ENCODE measurements around the gene DNAJC19.
"Not testable (repeated sequence)": the region's sequence is repeated elsewhere in the genome, so short reads cannot be mapped to it uniquely, and the experiment has no call there.

Gene DNAJC19

DNA sequence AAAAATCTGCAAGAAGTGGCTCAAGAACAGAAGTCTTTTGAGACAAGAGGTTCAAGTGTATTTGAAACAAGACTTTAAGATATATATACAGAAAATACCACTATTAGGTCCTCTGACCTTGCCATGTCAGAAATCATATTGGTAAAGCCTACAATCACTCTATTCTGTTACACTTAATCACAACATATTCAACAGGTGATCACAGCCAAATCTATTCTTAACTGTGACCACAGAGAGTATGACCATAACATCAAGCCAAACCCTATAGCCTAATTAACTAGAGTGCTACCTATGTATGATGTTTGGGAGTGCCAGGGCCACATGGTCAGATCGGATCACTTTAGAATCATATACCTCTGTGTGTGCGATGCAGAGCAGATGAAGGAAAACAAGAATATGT is 2.2 kb downstream of the DNAJC19 start:
- peaks cover 20% of the 10 kb centered on the region for H3K36me3 ChIP-seq (ENCODE audit: insufficient read depth, low read length)
- H3K27me3 ChIP-seq (ENCODE audit: control insufficient read depth, insufficient read depth, low read length): no peaks in the 10 kb centered on the region

DNA sequence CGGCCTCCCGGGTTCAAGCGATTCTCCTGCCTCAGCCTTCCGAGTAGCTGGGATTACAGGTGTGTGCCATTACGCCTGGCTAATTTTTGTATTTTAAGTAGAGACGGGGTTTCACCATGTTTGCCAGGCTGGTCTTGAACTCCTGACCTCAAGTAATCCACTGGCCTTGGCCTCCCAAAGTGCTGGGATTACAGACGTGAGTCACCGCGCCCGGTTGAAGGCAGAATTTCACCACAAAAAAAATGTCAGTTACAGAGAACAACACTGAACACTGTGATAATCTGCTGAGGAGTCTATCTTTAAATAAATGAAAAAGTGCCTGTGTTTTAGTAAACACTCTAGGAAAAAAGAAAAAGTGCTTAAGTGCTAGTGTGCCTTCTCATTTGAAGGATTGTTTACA is 3.2 kb downstream of the DNAJC19 start:
- peaks cover 21% of the 10 kb centered on the region for H3K36me3 ChIP-seq (ENCODE audit: insufficient read depth, low read length)
- H3K4me3 ChIP-seq (ENCODE audit: low read length); H3K9ac ChIP-seq (ENCODE audit: low read depth, low read length); H3K9me3 ChIP-seq (replicated peaks; ENCODE audit: low read length); H3K27me3 ChIP-seq (ENCODE audit: control insufficient read depth, insufficient read depth, low read length); H3K4me2 ChIP-seq (ENCODE audit: low read length); H3K4me1 ChIP-seq (ENCODE audit: control insufficient read depth, insufficient read depth, low read length): not testable (repeated sequence)

More for the DNA sequence above, 2.2 kb downstream of the DNAJC19 start:
- no peak overlapping the region for H3K4me3 ChIP-seq (ENCODE audit: low read length)
- no peak overlapping the region for H3K4me2 ChIP-seq (ENCODE audit: low read length)
- H3K9ac ChIP-seq (ENCODE audit: low read depth, low read length): no peak overlapping the region
- H3K4me1 ChIP-seq (ENCODE audit: control insufficient read depth, insufficient read depth, low read length): peaks cover 3% of the 10 kb centered on the region
- H3K9me3 ChIP-seq (replicated peaks; ENCODE audit: low read length): no peaks in the 10 kb centered on the region

DNA sequence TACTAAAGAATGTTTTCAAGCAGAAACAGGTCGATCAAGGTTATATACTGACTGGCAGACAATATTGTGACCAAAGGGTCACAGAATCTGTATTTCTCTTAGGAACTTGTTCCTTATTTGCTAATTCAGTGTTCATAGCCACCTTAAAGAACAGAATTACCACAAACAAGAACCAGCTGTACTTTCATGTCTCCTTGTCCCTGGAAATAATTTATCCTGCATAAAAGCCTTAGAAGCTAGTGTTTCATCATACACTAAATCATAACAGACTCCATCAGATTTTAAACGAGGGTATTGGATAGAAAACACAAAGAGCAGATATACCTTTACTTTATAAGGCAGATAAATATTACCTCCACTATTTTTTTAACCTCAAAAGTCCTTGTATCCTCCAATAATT is 6.4 kb downstream of the DNAJC19 start:
- Histone ChIP-seq H3K36me3 (ENCODE audit: insufficient read depth, low read length) (peaks cover 34% of the 10 kb centered on the region), H3K4me1 (ENCODE audit: control insufficient read depth, insufficient read depth, low read length) (peaks cover 5% of the 10 kb centered on the region), H3K4me3 (ENCODE audit: low read length) (no peak overlapping the region), H3K9me3 (replicated peaks; ENCODE audit: low read length) (no peaks in the 10 kb centered on the region), H3K27me3 (ENCODE audit: control insufficient read depth, insufficient read depth, low read length) (no peaks in the 10 kb centered on the region), H3K4me2 (ENCODE audit: low read length) (no peak overlapping the region), H3K9ac (ENCODE audit: low read depth, low read length) (no peak overlapping the region)

DNA sequence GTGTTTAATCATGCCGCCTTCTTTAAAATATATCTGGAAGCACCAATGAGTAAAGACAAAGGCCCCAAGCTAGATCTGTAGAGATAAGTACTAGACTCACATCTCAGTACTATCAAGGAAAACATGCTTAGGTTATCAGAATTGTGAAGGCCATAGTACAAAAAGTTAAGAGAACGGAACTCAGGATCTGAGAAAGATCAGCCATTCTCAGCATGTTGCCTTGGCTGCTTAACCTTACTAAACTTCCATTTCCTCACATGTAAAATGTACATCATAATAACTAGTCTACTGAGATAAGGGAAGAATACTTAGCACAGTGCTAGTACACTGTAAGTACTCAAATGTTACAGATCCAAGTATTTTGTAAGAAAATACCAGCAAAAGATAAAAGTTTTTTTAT is 7.6 kb downstream of the DNAJC19 start:
- Histone ChIP-seq H3K9ac (ENCODE audit: low read depth, low read length) (no peak overlapping the region), H3K27me3 (ENCODE audit: control insufficient read depth, insufficient read depth, low read length) (no peaks in the 10 kb centered on the region), H3K4me1 (ENCODE audit: control insufficient read depth, insufficient read depth, low read length) (peaks cover 5% of the 10 kb centered on the region), H3K4me3 (ENCODE audit: low read length) (no peak overlapping the region), H3K4me2 (ENCODE audit: low read length) (no peak overlapping the region), H3K9me3 (replicated peaks; ENCODE audit: low read length) (no peaks in the 10 kb centered on the region), H3K36me3 (ENCODE audit: insufficient read depth, low read length) (peaks cover 43% of the 10 kb centered on the region)

DNA sequence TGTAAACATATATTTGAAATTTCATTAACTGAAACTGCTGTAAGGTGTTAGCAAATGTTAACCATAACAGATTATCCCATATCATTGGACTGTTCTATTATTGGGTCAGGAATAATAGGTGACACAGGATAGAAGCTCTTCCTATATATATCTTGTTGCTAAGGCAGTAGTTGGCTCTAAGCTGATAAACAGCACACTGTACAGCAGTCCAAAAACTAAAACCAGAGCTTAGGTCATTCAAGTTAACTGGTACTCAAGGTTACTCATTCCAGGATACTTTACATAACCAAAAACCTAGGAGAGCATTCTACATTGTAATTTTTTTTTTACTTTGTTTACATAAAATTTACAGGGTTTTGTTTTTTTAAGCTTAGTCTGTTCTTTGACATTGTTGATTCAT is 8.9 kb downstream of the DNAJC19 start:
- Histone ChIP-seq H3K4me1 (ENCODE audit: control insufficient read depth, insufficient read depth, low read length) (peaks cover 5% of the 10 kb centered on the region), H3K9me3 (replicated peaks; ENCODE audit: low read length) (no peaks in the 10 kb centered on the region), H3K4me2 (ENCODE audit: low read length) (no peak overlapping the region), H3K4me3 (ENCODE audit: low read length) (no peak overlapping the region), H3K36me3 (ENCODE audit: insufficient read depth, low read length) (peaks cover 49% of the 10 kb centered on the region), H3K9ac (ENCODE audit: low read depth, low read length) (no peak overlapping the region), H3K27me3 (ENCODE audit: control insufficient read depth, insufficient read depth, low read length) (no peaks in the 10 kb centered on the region)

DNA sequence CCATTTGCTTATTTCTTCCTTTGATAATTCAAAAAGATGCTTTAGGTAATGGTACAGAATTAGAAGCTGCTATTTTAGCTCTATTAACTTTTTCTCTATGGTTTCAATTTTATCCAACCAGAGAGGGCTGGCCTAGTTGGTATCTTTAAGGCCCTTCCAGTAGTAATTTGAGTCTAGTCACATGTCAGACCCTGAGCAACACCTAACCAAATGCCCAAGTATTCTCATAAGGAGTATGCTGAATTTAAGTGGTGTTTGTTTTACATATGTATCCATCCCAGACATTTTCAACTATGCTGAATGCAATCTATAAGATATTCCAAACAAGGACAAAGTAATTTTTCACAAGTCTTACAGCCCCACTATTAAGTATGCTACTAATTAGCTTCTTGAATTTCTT is 9.6 kb downstream of the DNAJC19 start:
- Histone ChIP-seq H3K4me1 (ENCODE audit: control insufficient read depth, insufficient read depth, low read length) (peaks cover 5% of the 10 kb centered on the region), H3K27me3 (ENCODE audit: control insufficient read depth, insufficient read depth, low read length) (no peaks in the 10 kb centered on the region), H3K9ac (ENCODE audit: low read depth, low read length) (no peak overlapping the region), H3K9me3 (replicated peaks; ENCODE audit: low read length) (no peaks in the 10 kb centered on the region), H3K4me3 (ENCODE audit: low read length) (no peak overlapping the region), H3K36me3 (ENCODE audit: insufficient read depth, low read length) (peaks cover 48% of the 10 kb centered on the region), H3K4me2 (ENCODE audit: low read length) (no peak overlapping the region)

DNA sequence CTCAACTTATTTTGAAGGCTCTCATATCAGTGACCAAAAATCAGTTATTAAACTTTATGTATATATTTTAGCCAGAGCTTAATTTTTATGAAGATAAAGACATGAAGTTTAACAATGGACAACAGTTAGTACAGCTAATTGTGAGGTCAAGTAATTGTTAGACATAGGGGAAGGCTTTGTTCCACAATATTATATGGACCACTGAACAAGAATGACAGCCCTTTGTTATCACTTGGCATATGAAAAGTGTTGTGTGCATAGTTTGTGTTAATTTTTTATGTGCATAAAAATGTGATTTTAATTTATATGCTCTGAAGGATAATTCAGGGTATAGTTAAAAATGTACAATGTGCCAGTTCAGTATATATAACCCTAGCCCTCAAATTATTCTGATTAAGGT is 12.0 kb downstream of the DNAJC19 start:
- Histone ChIP-seq H3K4me1 (ENCODE audit: control insufficient read depth, insufficient read depth, low read length) (peaks cover 5% of the 10 kb centered on the region), H3K9ac (ENCODE audit: low read depth, low read length) (no peak overlapping the region), H3K4me3 (ENCODE audit: low read length) (no peak overlapping the region), H3K27me3 (ENCODE audit: control insufficient read depth, insufficient read depth, low read length) (no peaks in the 10 kb centered on the region), H3K9me3 (replicated peaks; ENCODE audit: low read length) (no peaks in the 10 kb centered on the region), H3K4me2 (ENCODE audit: low read length) (no peak overlapping the region), H3K36me3 (ENCODE audit: insufficient read depth, low read length) (peaks cover 39% of the 10 kb centered on the region)

DNA sequence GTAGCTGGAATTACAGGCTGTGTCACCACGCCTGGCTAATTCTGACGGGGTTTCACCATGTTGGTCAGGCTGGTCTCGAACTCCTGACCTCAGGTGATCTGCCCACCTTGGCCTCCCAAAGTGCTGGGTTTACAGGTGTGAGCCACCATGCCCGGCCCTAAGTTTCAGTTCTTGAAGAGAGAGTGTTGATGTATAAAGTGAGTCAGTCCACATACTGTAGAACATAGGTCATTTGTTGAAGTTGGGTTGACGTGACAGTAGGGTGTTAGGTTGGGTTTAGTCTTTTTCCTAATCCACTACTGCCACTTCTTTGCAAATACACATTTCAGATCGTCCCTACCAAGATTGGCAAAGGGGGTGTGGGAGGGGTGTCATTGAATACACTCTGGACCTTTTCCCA is 15.2 kb downstream of the DNAJC19 start:
- peaks cover 55% of the 10 kb centered on the region for H3K36me3 ChIP-seq (ENCODE audit: insufficient read depth, low read length)

DNA sequence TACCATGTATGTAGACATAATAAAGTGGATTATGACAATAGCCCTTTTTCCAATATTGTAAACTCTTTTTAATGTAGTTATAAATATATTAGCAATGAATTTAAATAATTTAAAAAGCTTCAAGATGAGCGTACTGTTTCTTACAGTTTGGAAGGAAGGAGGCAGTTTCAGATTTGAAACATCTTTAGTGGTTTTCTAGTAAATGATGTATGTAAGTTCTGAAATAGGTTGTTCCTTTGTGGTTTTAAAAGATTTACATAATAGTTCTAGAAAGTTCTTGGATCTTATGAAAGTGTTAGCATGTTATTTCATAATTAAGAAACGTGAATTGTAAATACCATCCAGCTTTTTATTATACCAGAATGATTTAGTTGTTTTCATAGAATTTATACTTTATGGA is 16.0 kb downstream of the DNAJC19 start:
- H3K9ac ChIP-seq (ENCODE audit: low read depth, low read length): no peak overlapping the region
- no peak overlapping the region for H3K4me2 ChIP-seq (ENCODE audit: low read length)
- H3K4me3 ChIP-seq (ENCODE audit: low read length): no peak overlapping the region
- no peaks in the 10 kb centered on the region for H3K9me3 ChIP-seq (replicated peaks; ENCODE audit: low read length)
- H3K36me3 ChIP-seq (ENCODE audit: insufficient read depth, low read length): peaks cover 52% of the 10 kb centered on the region
- H3K27me3 ChIP-seq (ENCODE audit: control insufficient read depth, insufficient read depth, low read length): no peaks in the 10 kb centered on the region
- H3K4me1 ChIP-seq (ENCODE audit: control insufficient read depth, insufficient read depth, low read length): no peaks in the 10 kb centered on the region

More for the DNA sequence above, 15.2 kb downstream of the DNAJC19 start:
- no peak overlapping the region for H3K4me3 ChIP-seq (ENCODE audit: low read length)
- H3K4me1 ChIP-seq (ENCODE audit: control insufficient read depth, insufficient read depth, low read length): no peaks in the 10 kb centered on the region
- no peaks in the 10 kb centered on the region for H3K27me3 ChIP-seq (ENCODE audit: control insufficient read depth, insufficient read depth, low read length)
- H3K9me3 ChIP-seq (replicated peaks; ENCODE audit: low read length): no peaks in the 10 kb centered on the region
- H3K9ac ChIP-seq (ENCODE audit: low read depth, low read length): no peak overlapping the region
- no peak overlapping the region for H3K4me2 ChIP-seq (ENCODE audit: low read length)

DNA sequence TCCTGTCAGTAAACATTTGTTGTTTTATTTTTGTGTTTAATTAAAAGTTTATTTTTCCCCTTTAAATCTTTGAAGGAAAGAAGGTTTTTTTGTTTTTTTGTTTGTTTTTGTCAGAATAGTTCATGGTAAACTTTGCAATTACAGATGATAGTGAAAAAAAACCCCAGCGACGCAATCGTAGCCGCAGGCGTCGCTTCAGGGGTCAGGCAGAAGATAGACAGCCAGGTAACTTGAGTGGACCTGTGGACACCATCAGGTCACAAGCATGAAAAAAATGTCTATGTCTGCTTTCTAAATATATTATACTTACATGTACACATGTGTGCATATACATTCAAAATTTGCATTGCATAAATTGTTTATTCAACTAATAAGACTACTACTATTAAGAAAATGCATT is 18.6 kb downstream of the DNAJC19 start:
- Histone ChIP-seq H3K4me1 (ENCODE audit: control insufficient read depth, insufficient read depth, low read length) (no peaks in the 10 kb centered on the region), H3K4me3 (ENCODE audit: low read length) (no peak overlapping the region), H3K27me3 (ENCODE audit: control insufficient read depth, insufficient read depth, low read length) (no peaks in the 10 kb centered on the region), H3K4me2 (ENCODE audit: low read length) (no peak overlapping the region), H3K9me3 (replicated peaks; ENCODE audit: low read length) (no peaks in the 10 kb centered on the region), H3K9ac (ENCODE audit: low read depth, low read length) (no peak overlapping the region), H3K36me3 (ENCODE audit: insufficient read depth, low read length) (peaks cover 49% of the 10 kb centered on the region)

DNA sequence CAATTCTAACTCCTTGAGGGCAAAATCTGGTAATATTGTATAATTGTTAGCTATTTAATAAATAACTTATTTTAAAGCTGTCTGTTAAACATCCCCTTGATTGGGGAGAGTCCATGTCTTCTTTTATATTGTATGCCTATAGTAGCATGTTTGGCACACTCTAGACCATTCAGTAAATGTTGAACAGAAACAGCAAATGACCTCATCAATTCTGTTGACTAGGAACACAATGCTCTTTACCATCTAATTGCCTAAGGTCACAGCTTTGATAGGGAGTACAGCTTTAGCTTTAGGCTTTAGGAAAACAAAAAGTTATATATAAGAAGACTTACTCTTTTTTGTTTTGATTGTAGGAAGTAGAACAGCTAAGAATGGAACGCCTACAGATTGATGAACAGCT is 27.0 kb downstream of the DNAJC19 start:
- Histone ChIP-seq H3K9me3 (replicated peaks; ENCODE audit: low read length) (no peaks in the 10 kb centered on the region), H3K27me3 (ENCODE audit: control insufficient read depth, insufficient read depth, low read length) (no peaks in the 10 kb centered on the region), H3K4me2 (ENCODE audit: low read length) (no peak overlapping the region), H3K4me1 (ENCODE audit: control insufficient read depth, insufficient read depth, low read length) (no peaks in the 10 kb centered on the region), H3K36me3 (ENCODE audit: insufficient read depth, low read length) (peaks cover 71% of the 10 kb centered on the region), H3K9ac (ENCODE audit: low read depth, low read length) (no peak overlapping the region), H3K4me3 (ENCODE audit: low read length) (no peak overlapping the region)

DNA sequence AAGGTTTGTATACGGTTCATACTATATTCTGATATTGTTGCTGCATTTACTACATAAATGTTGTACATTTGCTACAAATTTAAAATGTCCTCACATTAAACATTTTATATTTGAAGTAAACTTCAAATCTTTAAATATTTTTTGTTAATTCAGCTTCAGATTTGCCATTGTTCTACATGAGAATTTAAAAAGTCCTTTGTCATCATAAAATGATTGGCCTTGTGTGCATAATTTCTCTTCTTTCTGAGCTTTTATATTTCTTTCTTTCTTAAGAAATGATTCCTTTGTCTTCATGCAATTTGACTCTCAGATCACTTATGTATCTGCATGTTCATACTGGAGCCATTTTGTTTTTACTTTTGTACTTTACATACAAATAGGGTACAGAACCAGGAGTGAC is 28.0 kb downstream of the DNAJC19 start:
- no peaks in the 10 kb centered on the region for H3K9me3 ChIP-seq (replicated peaks; ENCODE audit: low read length)
- H3K36me3 ChIP-seq (ENCODE audit: insufficient read depth, low read length): peaks cover 74% of the 10 kb centered on the region
- no peaks in the 10 kb centered on the region for H3K27me3 ChIP-seq (ENCODE audit: control insufficient read depth, insufficient read depth, low read length)
- no peaks in the 10 kb centered on the region for H3K4me1 ChIP-seq (ENCODE audit: control insufficient read depth, insufficient read depth, low read length)
- no peak overlapping the region for H3K9ac ChIP-seq (ENCODE audit: low read depth, low read length)
- no peak overlapping the region for H3K4me3 ChIP-seq (ENCODE audit: low read length)
- H3K4me2 ChIP-seq (ENCODE audit: low read length): no peak overlapping the region

Data from skeletal muscle satellite cell (primary cell).